Endothelial cell of umbilical vein (primary cell): ENCODE results near the gene EMP2. TPM values are rescaled to one million over a fixed set of nuclear protein-coding genes. Genes with fewer than 3 reads are reported as not detected.

Source experiments
- BruUV-seq: library from RNA; stranded (reverse); fragments of 400-500 nt; replicated peaks from 2 replicates; lab custom pipeline; 2021; lab: Mats Ljungman, UMichigan
- CTCF ChIA-PET: fragments of 300-600, 350-600 bp; sonication (Branson Sonifier 250); formaldehyde crosslinking; loops from one replicate; lab custom pipeline; 2021; ENCODE audit warnings: antibody characterized with exemption, inconsistent platforms; lab: Charles Lee
- POLR2A ChIA-PET: fragments of 300-600, 350-600 bp; sonication (Branson Sonifier 250); formaldehyde crosslinking; loops from one replicate; lab custom pipeline; 2021; ENCODE audit warnings: antibody characterized with exemption, inconsistent platforms; lab: Charles Lee
- DNase-seq: peaks from one replicate; pipeline ENCODE4 v3.0.0-alpha.2; 2011; ENCODE audit warnings: low read depth, low spot score
- FAIRE-seq: peaks from 2 replicates; lab custom pipeline; 2011; peaks lifted over from hg19 to GRCh38; lab: Jason Lieb, UNC
- H2AFZ ChIP-seq: 2 replicates; pipeline ENCODE4 v1.6.0; 2012; ENCODE audit warnings: low read depth, low read length, control low read depth, inconsistent platforms
- H3K27ac ChIP-seq: 2 replicates; pipeline ENCODE4 v1.5.1; 2011; ENCODE audit warnings: low read depth, mild to moderate bottlenecking, control low read depth, low read length, moderate library complexity; ENCODE audit not compliant: insufficient read depth
- H3K27me3 ChIP-seq, 2 experiments: 2 replicates each; pipeline versions ENCODE4 v1.6.0 to v1.6.1; 2011; ENCODE audit warnings: low read length in 2 of 2, mixed read lengths in 1 of 2; ENCODE audit not compliant: control insufficient read depth in 2 of 2, insufficient read depth in 2 of 2
- H3K36me3 ChIP-seq, 2 experiments: 2 replicates in 1 of 2; 3 replicates in 1 of 2; pipeline ENCODE4 v1.5.1; 2011; ENCODE audit warnings: low read length in 2 of 2, mild to moderate bottlenecking in 1 of 2, moderate library complexity in 1 of 2; ENCODE audit not compliant: control insufficient read depth in 2 of 2, insufficient read depth in 2 of 2; ENCODE audit errors: extremely low read depth in 1 of 2
- H3K4me1 ChIP-seq: 3 replicates; pipeline ENCODE4 v1.5.1; 2011; ENCODE audit warnings: mild to moderate bottlenecking, low read length; ENCODE audit not compliant: control insufficient read depth, insufficient read depth; ENCODE audit errors: extremely low read depth
- H3K4me2 ChIP-seq: 2 replicates; pipeline ENCODE4 v1.6.1; 2011; ENCODE audit warnings: low read length, control low read depth, mixed read lengths; ENCODE audit not compliant: insufficient read depth
- H3K4me3 ChIP-seq, 3 experiments: fragments of 200-600 bp in 1 of 3; sonication (generic), shearing (Covaris generic) in 1 of 3; replicated peaks in 1 of 3; 2 replicates each; pipeline ENCODE4 v1.5.1; 2011 to 2016; ENCODE audit warnings: control low read depth in 3 of 3, low read length in 3 of 3, mild to moderate bottlenecking in 2 of 3, inconsistent platforms in 1 of 3, low read depth in 1 of 3, moderate library complexity in 1 of 3; ENCODE audit not compliant: insufficient read depth in 1 of 3
- H3K79me2 ChIP-seq: 2 replicates; pipeline ENCODE4 v1.6.0; 2012; ENCODE audit warnings: low read length, inconsistent platforms; ENCODE audit not compliant: control insufficient read depth, insufficient read depth
- H3K9ac ChIP-seq: replicated peaks from 2 replicates; pipeline ENCODE3; 2011; ENCODE audit warnings: low read length, control low read depth; ENCODE audit not compliant: insufficient read depth; ENCODE audit errors: extremely low read depth
- H3K9me1 ChIP-seq: replicated peaks from 3 replicates; pipeline ENCODE4 v1.6.0; 2011; ENCODE audit warnings: mild to moderate bottlenecking, low read length; ENCODE audit not compliant: control insufficient read depth, insufficient read depth; ENCODE audit errors: extremely low read depth
- H3K9me3 ChIP-seq: replicated peaks from 2 replicates; pipeline ENCODE4 v1.5.1; 2012; ENCODE audit warnings: low read length, inconsistent platforms; ENCODE audit not compliant: control insufficient read depth, insufficient read depth
- H4K20me1 ChIP-seq: replicated peaks from 2 replicates; pipeline ENCODE3; 2011; ENCODE audit warnings: mild to moderate bottlenecking, low read length; ENCODE audit not compliant: control insufficient read depth, insufficient read depth; ENCODE audit errors: extremely low read depth
- CTCF ChIP-seq, 2 donors: IDR thresholded peaks; 1 replicate in 1 of 2; 2 replicates in 1 of 2; pipeline ENCODE4 v1.5.1; 2011; ENCODE audit warnings: low read length in 2 of 2, mild to moderate bottlenecking in 2 of 2, moderate library complexity in 2 of 2, control low read depth in 1 of 2, inconsistent platforms in 1 of 2, low read depth in 1 of 2; ENCODE audit not compliant: insufficient read depth in 1 of 2; ENCODE audit errors: extremely low read depth in 1 of 2
- EZH2 ChIP-seq: IDR thresholded peaks from 2 replicates; pipeline ENCODE4 v1.6.1; 2012; ENCODE audit warnings: borderline replicate concordance, low read depth, mild to moderate bottlenecking, moderate library complexity, low read length, inconsistent platforms; ENCODE audit not compliant: severe bottlenecking
- FOS ChIP-seq: IDR thresholded peaks from 2 replicates; pipeline ENCODE4 v1.6.1; 2011; ENCODE audit warnings: mild to moderate bottlenecking, low read length, moderate library complexity, borderline replicate concordance; ENCODE audit not compliant: insufficient read depth
- GATA2 ChIP-seq: IDR thresholded peaks from 2 replicates; pipeline ENCODE4 v1.7.0; 2011; ENCODE audit warnings: low read depth, mild to moderate bottlenecking, moderate library complexity, mixed read lengths, low read length; ENCODE audit not compliant: insufficient read length, insufficient read depth
- JUN ChIP-seq: IDR thresholded peaks from 2 replicates; pipeline ENCODE4 v1.6.1; 2011; ENCODE audit warnings: borderline replicate concordance, low read depth; ENCODE audit not compliant: insufficient read length, insufficient read depth
- MAX ChIP-seq: IDR thresholded peaks from 2 replicates; pipeline ENCODE4 v1.6.1; 2011; ENCODE audit not compliant: insufficient read depth, insufficient read length
- MYC ChIP-seq: IDR thresholded peaks from one replicate; pipeline ENCODE4 v1.6.1; 2011; ENCODE audit warnings: mild to moderate bottlenecking, low read depth, low read length
- POLR2A ChIP-seq: IDR thresholded peaks from 2 replicates; pipeline ENCODE4 v1.6.1; 2012; ENCODE audit warnings: low read depth, mild to moderate bottlenecking, control low read depth, low read length
- POLR2AphosphoS5 ChIP-seq: IDR thresholded peaks from 2 replicates; pipeline ENCODE4 v1.6.1; 2012; ENCODE audit warnings: low read depth, mild to moderate bottlenecking, control low read depth, low read length, moderate library complexity; ENCODE audit not compliant: insufficient read depth
- dilution Hi-C: fragments of 300-500 bp; cut with MboI; formaldehyde crosslinking; loops from one replicate; pipeline ENCODE4 v1.15.0; 2019; ENCODE audit warnings: low sequenced_read_pairs; ENCODE audit not compliant: extremely low pct_ligation_motif_present
- intact Hi-C: fragments of 100-400 bp; cut with micrococcal nuclease; formaldehyde crosslinking; loops from one replicate; pipeline ENCODE4 v1.10.0; 2022
- polyA plus RNA-seq, 4 experiments: library from polyadenylated mRNA; depleted of rRNA in 3 of 4; stranded (reverse) in 3 of 4; unstranded in 1 of 4; fragments of >200 nt; gene quantifications; 2 replicates each; pipeline versions ENCODE4 v1.2.1 to v1.2.3, GENCODE V29; 2011 to 2012; ENCODE audit warnings: missing spikeins in 1 of 4
- total RNA-seq: library from RNA; stranded (reverse); gene quantifications from 2 replicates; pipeline ENCODE4 v1.2.3, GENCODE V29; 2021

The EMP2 gene
- total and polyA plus RNA-seq, 2 donors (not counting 3 experiments of a cell fraction or from before 2014, with no cell fraction given), result 19.0 to 25.5 TPM

GRCh38 chr16:10562361-10562899, 18.0 kb downstream of the EMP2 start:
- CTCF ChIA-PET, result interaction anchor here (2.3 kb wide), 1 partner anchor 18 kb away, joined by 8 read pairs; the partner anchor contains the start of gene EMP2
- H3K4me1 ChIP-seq, result peaks cover 13% of the 10 kb centered on the region
- no peak overlapping the region for H3K4me2 ChIP-seq
- H4K20me1 ChIP-seq, result no peaks in the 10 kb centered on the region
- H3K27me3 ChIP-seq, result no peaks in the 10 kb centered on the region
- TF ChIP-seq MYC (no peak), POLR2A (no peak), JUN (no peak), MAX (no peak), GATA2 (no peak), EZH2 (no peak), POLR2AphosphoS5 (no peak), CTCF (IDR thresholded peaks at IDR 0.05; ENCODE audit: extremely low read depth in 1 of 2, insufficient read depth in 1 of 2, low read depth in 1 of 2, low read length in 2 of 2) (no peak), FOS (no peak)
- no peak for DNase-seq
- H3K4me3 ChIP-seq, result no peak overlapping the region
- no peaks in the 10 kb centered on the region for H3K9me1 ChIP-seq
- POLR2A ChIA-PET, result no interaction called here
- no peaks in the 10 kb centered on the region for H3K36me3 ChIP-seq
- FAIRE-seq, result no peak
- intact Hi-C loops, result no loop called here
- H2AFZ ChIP-seq, result no peak overlapping the region
- no peak overlapping the region for H3K27ac ChIP-seq
- dilution Hi-C loops, result no loop called here
- H3K9ac ChIP-seq, result no peak overlapping the region
- H3K79me2 ChIP-seq, result no peaks in the 10 kb centered on the region
- no peaks in the 10 kb centered on the region for H3K9me3 ChIP-seq
- no TSS peak for BruUV-seq
